Adrenal gland (tissue), 5 donors: ENCODE results near the gene C16orf54.

Experiments
- CTCF ChIP-seq, 6 experiments: fragments of 450-650 bp in 4 of 6; fragments of 200-600 bp in 2 of 6; sonication (generic) in 1 of 6; IDR thresholded peaks; 1 replicate in 5 of 6; 2 replicates in 1 of 6; pipeline versions ENCODE4 v1.5.1 to v1.8.0; 2016 to 2021; ENCODE audit warnings: antibody characterized with exemption in 6 of 6, mild to moderate bottlenecking in 2 of 6, moderate library complexity in 1 of 6
- POLR2A ChIP-seq, 2 donors: fragments of 450-650 bp; IDR thresholded peaks; one replicate each; pipeline ENCODE4 v1.6.1; 2017; ENCODE audit warnings: antibody characterized with exemption in 2 of 2, mild to moderate bottlenecking in 2 of 2, moderate library complexity in 1 of 2
- donor health status: DM: no; HTN: no; CAD: no.

GRCh38 chr16:29756654-29757053, 10.9 kb upstream of the C16orf54 start:
- TF ChIP-seq CTCF (IDR thresholded peaks at IDR 0.05): no peak
- no peak for TF ChIP-seq POLR2A (IDR thresholded peaks at IDR 0.05)
